Stimulated activated CD4-positive, alpha-beta T cell treated with anti-CD3 and anti-CD28 coated beads, Interleukin-2, amount 100 ng/mL, for 48 hours (primary cell): ENCODE measurements around the gene HECTD4.
"Not testable (repeated sequence)": the region's sequence is repeated elsewhere in the genome, so short reads cannot be mapped to it uniquely, and the experiment has no call there.

Experiments used
- DNase-seq, 2 donors: peaks; one replicate each; pipeline ENCODE4 v3.0.0-alpha.2; 2020

HECTD4 gene

GRCh38 chr12:112350593-112351592 is 31.3 kb downstream of the HECTD4 start:
- no peak for DNase-seq

- no peak for DNase-seq
Measured at GRCh38 chr12:112349431-112349830, 32.8 kb downstream of the HECTD4 start.

GRCh38 chr12:112348926-112349325 is 33.3 kb downstream of the HECTD4 start:
- not testable (repeated sequence) for DNase-seq

- DNase-seq, result no peak
Measured at GRCh38 chr12:112347581-112347982, 34.6 kb downstream of the HECTD4 start.

GRCh38 chr12:112346194-112346593 is 36.0 kb downstream of the HECTD4 start:
- no peak for DNase-seq

GRCh38 chr12:112344220-112344619 is 38.0 kb downstream of the HECTD4 start:
- DNase-seq, result no peak

GRCh38 chr12:112342587-112342986 is 39.6 kb downstream of the HECTD4 start:
- no peak for DNase-seq

GRCh38 chr12:112341046-112341825 is 41.0 kb downstream of the HECTD4 start:
- DNase-seq, result no peak

GRCh38 chr12:112340230-112340629 is 42.0 kb downstream of the HECTD4 start:
- no peak for DNase-seq

GRCh38 chr12:112334999-112335398 is 47.2 kb downstream of the HECTD4 start:
- not testable (repeated sequence) for DNase-seq

GRCh38 chr12:112333019-112333418 is 49.2 kb downstream of the HECTD4 start:
- DNase-seq, result no peak

- no peak for DNase-seq
Measured at GRCh38 chr12:112331886-112332285, 50.3 kb downstream of the HECTD4 start.

GRCh38 chr12:112330706-112331105 is 51.5 kb downstream of the HECTD4 start:
- DNase-seq, result no peak

- no peak for DNase-seq
Measured at GRCh38 chr12:112328456-112329124, 53.6 kb downstream of the HECTD4 start.

- DNase-seq, result no peak
Measured at GRCh38 chr12:112327209-112327938, 54.9 kb downstream of the HECTD4 start.

GRCh38 chr12:112325622-112326207 is 56.5 kb downstream of the HECTD4 start:
- no peak for DNase-seq

GRCh38 chr12:112325157-112325556 is 57.1 kb downstream of the HECTD4 start:
- DNase-seq, result no peak

- no peak for DNase-seq
Measured at GRCh38 chr12:112322882-112323547, 59.2 kb downstream of the HECTD4 start.

GRCh38 chr12:112322441-112322840 is 59.8 kb downstream of the HECTD4 start:
- no peak for DNase-seq

- no peak for DNase-seq
Measured at GRCh38 chr12:112321245-112321644, 61.0 kb downstream of the HECTD4 start.

GRCh38 chr12:112319395-112319794 is 62.8 kb downstream of the HECTD4 start:
- no peak for DNase-seq
